Ishikawa (cell line): ENCODE data around the gene HIVEP2.

Experiments used
- CREB1 ChIP-seq: IDR thresholded peaks from 2 replicates; pipeline ENCODE4 v1.6.1; 2012; ENCODE audit warnings: low read depth
- EP300 ChIP-seq: IDR thresholded peaks from 2 replicates; pipeline ENCODE4 v1.6.1; 2012; ENCODE audit warnings: borderline replicate concordance
- FOXM1 ChIP-seq: IDR thresholded peaks from 2 replicates; pipeline ENCODE4 v1.6.1; 2012; ENCODE audit warnings: low read depth, borderline replicate concordance
- NFIC ChIP-seq: IDR thresholded peaks from 2 replicates; pipeline ENCODE4 v1.6.1; 2012
- RAD21 ChIP-seq: IDR thresholded peaks from 2 replicates; pipeline ENCODE4 v1.6.1; 2012; ENCODE audit warnings: low read depth
- TAF1 ChIP-seq: IDR thresholded peaks from 2 replicates; pipeline ENCODE4 v1.6.1; 2012; ENCODE audit warnings: low read depth, mild to moderate bottlenecking
- TCF12 ChIP-seq: IDR thresholded peaks from 2 replicates; pipeline ENCODE4 v1.6.1; 2012; ENCODE audit warnings: low read depth
- YY1 ChIP-seq: IDR thresholded peaks from 2 replicates; pipeline ENCODE4 v1.6.1; 2012; ENCODE audit warnings: low read depth
- ZBTB7A ChIP-seq: IDR thresholded peaks from 2 replicates; pipeline ENCODE4 v1.6.1; 2012; ENCODE audit warnings: low read depth
- TF ChIP-seq, protein P1 (sequence below): IDR thresholded peaks from 2 replicates; pipeline ENCODE4 v1.6.1; 2012
- TF ChIP-seq, protein P2 (sequence below): IDR thresholded peaks from 2 replicates; pipeline ENCODE4 v1.6.1; 2012; ENCODE audit warnings: low read depth, mild to moderate bottlenecking

DNA sequence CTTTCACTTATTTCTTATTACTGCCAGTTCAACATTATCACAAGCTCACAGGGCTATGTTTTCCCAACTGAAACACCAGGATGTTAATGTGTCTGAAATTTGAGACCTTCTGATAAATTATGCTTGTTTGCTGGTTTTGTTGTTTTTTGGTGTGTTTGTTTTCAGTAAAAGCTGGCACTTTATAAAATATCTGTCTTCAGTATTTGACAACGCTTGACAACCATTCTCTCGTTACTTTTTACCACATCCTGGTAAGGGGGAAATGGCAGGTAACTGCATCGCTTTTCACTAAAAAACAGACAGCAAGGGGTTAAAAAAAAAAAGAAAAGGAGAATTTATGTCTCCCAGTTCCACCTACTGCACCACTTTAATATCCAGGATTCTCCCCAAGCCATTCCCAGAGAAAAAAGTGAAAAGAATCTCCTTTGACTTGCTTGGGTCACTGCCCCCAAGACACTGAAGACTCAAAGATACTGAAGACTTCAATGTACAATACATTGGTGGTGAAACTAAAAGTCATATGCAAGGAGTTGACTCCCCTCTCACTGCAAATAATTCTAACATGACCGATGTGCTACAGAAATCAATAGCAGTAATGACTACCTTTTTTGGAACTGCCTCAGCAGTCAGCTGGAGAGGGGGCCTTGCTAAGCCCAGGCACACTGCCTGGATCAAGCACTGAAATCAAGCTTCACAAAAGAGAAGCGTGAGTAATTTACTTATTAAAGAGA lies 88.9 kb downstream of the HIVEP2 start:
- TF ChIP-seq TAF1 (no peak), TCF12 (no peak), FOXM1 (no peak), RAD21 (no peak), EP300 (no peak), ZBTB7A (no peak), NFIC (no peak), CREB1 (no peak), YY1 (no peak)
- TF ChIP-seq, protein P1, sequence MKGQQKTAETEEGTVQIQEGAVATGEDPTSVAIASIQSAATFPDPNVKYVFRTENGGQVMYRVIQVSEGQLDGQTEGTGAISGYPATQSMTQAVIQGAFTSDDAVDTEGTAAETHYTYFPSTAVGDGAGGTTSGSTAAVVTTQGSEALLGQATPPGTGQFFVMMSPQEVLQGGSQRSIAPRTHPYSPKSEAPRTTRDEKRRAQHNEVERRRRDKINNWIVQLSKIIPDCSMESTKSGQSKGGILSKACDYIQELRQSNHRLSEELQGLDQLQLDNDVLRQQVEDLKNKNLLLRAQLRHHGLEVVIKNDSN, result no peak
- TF ChIP-seq, protein P2, sequence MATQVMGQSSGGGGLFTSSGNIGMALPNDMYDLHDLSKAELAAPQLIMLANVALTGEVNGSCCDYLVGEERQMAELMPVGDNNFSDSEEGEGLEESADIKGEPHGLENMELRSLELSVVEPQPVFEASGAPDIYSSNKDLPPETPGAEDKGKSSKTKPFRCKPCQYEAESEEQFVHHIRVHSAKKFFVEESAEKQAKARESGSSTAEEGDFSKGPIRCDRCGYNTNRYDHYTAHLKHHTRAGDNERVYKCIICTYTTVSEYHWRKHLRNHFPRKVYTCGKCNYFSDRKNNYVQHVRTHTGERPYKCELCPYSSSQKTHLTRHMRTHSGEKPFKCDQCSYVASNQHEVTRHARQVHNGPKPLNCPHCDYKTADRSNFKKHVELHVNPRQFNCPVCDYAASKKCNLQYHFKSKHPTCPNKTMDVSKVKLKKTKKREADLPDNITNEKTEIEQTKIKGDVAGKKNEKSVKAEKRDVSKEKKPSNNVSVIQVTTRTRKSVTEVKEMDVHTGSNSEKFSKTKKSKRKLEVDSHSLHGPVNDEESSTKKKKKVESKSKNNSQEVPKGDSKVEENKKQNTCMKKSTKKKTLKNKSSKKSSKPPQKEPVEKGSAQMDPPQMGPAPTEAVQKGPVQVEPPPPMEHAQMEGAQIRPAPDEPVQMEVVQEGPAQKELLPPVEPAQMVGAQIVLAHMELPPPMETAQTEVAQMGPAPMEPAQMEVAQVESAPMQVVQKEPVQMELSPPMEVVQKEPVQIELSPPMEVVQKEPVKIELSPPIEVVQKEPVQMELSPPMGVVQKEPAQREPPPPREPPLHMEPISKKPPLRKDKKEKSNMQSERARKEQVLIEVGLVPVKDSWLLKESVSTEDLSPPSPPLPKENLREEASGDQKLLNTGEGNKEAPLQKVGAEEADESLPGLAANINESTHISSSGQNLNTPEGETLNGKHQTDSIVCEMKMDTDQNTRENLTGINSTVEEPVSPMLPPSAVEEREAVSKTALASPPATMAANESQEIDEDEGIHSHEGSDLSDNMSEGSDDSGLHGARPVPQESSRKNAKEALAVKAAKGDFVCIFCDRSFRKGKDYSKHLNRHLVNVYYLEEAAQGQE, result no peak
